ENCODE results near the gene ROBO1. TPM values are rescaled to one million over a fixed set of nuclear protein-coding genes. Genes with fewer than 3 reads are reported as not detected.
"Not testable (repeated sequence)": the region's sequence is repeated elsewhere in the genome, so short reads cannot be mapped to it uniquely, and the experiment has no call there.

Gene ROBO1
- total RNA-seq, 1 donor from 2014 or later: 169 TPM

GRCh38 chr3:78888635-78889034 is 879.2 kb downstream of the ROBO1 start:
- Mint-ChIP-seq H3K36me3 (peaks cover 6% of the 10 kb centered on the region), H3K27me3 (ENCODE audit: insufficient read depth, low read depth) (peaks cover 4% of the 10 kb centered on the region), H3K4me1 (peaks cover 11% of the 10 kb centered on the region), H3K4me3 (no peak overlapping the region), H3K27ac (no peak overlapping the region), H3K9me3 (peaks cover 4% of the 10 kb centered on the region)
- no peak overlapping the region for H3K4me2 ChIP-seq
- H3K4me1 ChIP-seq: peaks cover 41% of the 10 kb centered on the region
- no peak overlapping the region for H3K4me3 ChIP-seq
- H3K9me3 ChIP-seq (ENCODE audit: low read depth): no peaks in the 10 kb centered on the region
- H3K36me3 ChIP-seq: no peaks in the 10 kb centered on the region
- no peak for DNase-seq (ENCODE audit: low spot score)
- peaks cover 99% of the 10 kb centered on the region for H3K79me2 ChIP-seq (ENCODE audit: low read depth)
- H3K9ac ChIP-seq: no peak overlapping the region
- H3K27ac ChIP-seq: peak overlapping the region; percentile 34
- H4K20me1 ChIP-seq (ENCODE audit: low read depth): peaks cover 31% of the 10 kb centered on the region
- no peaks in the 10 kb centered on the region for H3K27me3 ChIP-seq
- no peak overlapping the region for H2AFZ ChIP-seq (replicated peaks)
- TF ChIP-seq, protein P1, sequence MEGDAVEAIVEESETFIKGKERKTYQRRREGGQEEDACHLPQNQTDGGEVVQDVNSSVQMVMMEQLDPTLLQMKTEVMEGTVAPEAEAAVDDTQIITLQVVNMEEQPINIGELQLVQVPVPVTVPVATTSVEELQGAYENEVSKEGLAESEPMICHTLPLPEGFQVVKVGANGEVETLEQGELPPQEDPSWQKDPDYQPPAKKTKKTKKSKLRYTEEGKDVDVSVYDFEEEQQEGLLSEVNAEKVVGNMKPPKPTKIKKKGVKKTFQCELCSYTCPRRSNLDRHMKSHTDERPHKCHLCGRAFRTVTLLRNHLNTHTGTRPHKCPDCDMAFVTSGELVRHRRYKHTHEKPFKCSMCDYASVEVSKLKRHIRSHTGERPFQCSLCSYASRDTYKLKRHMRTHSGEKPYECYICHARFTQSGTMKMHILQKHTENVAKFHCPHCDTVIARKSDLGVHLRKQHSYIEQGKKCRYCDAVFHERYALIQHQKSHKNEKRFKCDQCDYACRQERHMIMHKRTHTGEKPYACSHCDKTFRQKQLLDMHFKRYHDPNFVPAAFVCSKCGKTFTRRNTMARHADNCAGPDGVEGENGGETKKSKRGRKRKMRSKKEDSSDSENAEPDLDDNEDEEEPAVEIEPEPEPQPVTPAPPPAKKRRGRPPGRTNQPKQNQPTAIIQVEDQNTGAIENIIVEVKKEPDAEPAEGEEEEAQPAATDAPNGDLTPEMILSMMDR (IDR thresholded peaks at IDR 0.05): no peak
- TF ChIP-seq EZH2 (IDR thresholded peaks at IDR 0.05) (no peak), EZH2phosphoT487 (IDR thresholded peaks at IDR 0.05) (no peak)
- peaks cover 6% of the 10 kb centered on the region for H3F3A ChIP-seq (ENCODE audit: low read depth)

DNA sequence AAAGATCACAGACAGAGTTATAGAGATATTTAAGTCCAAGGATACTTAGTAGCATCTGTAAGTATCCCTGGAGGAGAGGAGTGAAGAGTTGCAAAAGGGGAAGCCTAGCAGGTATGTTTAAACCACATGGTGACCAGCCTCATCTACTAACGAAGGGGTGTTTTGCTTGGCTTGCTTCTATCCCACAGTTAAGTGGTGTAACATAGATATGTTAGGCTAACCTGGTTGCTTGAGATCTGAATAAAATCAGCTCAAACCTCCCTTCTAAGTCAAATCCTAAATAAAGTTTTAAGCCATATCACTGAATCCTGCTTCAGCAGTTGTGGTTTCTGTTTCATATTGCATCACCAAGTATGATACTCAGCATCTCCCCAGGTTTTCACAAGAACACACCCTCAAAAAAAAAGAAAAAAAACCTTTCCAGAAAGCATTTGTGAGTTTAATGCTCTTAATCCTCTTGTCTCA is 880.2 kb downstream of the ROBO1 start:
- Mint-ChIP-seq H3K27me3 (ENCODE audit: insufficient read depth, low read depth) (peaks cover 2% of the 10 kb centered on the region), H3K9me3 (no peaks in the 10 kb centered on the region), H3K4me1 (peaks cover 11% of the 10 kb centered on the region), H3K27ac (no peak overlapping the region), H3K4me3 (no peak overlapping the region), H3K36me3 (peaks cover 6% of the 10 kb centered on the region)
- no peaks in the 10 kb centered on the region for H3K9me3 ChIP-seq (ENCODE audit: low read depth)
- peaks cover 31% of the 10 kb centered on the region for H4K20me1 ChIP-seq (ENCODE audit: low read depth)
- H3K36me3 ChIP-seq: no peaks in the 10 kb centered on the region
- peak overlapping the region; percentile 34 for H3K27ac ChIP-seq
- H3K4me3 ChIP-seq: no peak overlapping the region
- no peak overlapping the region for H2AFZ ChIP-seq (replicated peaks)
- H3K4me2 ChIP-seq: peak overlapping the region; percentile 20
- peaks cover 6% of the 10 kb centered on the region for H3F3A ChIP-seq (ENCODE audit: low read depth)
- peaks cover 98% of the 10 kb centered on the region for H3K79me2 ChIP-seq (ENCODE audit: low read depth)
- H3K4me1 ChIP-seq: peaks cover 39% of the 10 kb centered on the region
- no peaks in the 10 kb centered on the region for H3K27me3 ChIP-seq
- DNase-seq (ENCODE audit: low spot score): no peak
- H3K9ac ChIP-seq: no peak overlapping the region
- TF ChIP-seq, protein P1 (IDR thresholded peaks at IDR 0.05): no peak
- no peak for TF ChIP-seq EZH2 (IDR thresholded peaks at IDR 0.05)
- TF ChIP-seq EZH2phosphoT487 (IDR thresholded peaks at IDR 0.05): no peak

DNA sequence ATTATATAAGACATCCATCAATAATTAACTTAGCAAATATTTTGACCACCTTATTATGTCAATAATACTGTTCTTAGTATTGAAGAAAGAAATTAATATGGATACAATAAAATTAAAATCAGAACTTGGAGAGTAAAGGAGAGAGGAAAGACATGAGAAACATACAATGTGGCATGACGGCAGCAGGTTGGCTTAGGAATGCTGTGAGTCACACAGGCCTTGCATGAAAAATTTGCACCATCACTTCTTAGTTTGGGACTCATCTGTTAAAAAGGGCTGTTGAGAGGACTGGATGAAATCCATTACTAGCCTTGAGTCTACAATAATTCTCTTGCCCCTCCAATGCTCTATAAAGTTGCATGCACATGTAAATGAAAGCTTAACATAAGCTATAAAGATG is 880.8 kb downstream of the ROBO1 start:
- Histone ChIP-seq H4K20me1 (ENCODE audit: low read depth) (peaks cover 31% of the 10 kb centered on the region), H3K27ac (no peak overlapping the region), H2AFZ (replicated peaks) (no peak overlapping the region), H3K4me2 (no peak overlapping the region), H3K27me3 (no peaks in the 10 kb centered on the region), H3K9me3 (ENCODE audit: low read depth) (no peaks in the 10 kb centered on the region), H3K4me1 (peaks cover 39% of the 10 kb centered on the region), H3K4me3 (no peak overlapping the region), H3K9ac (no peak overlapping the region), H3K79me2 (ENCODE audit: low read depth) (peaks cover 98% of the 10 kb centered on the region), H3F3A (ENCODE audit: low read depth) (peaks cover 6% of the 10 kb centered on the region), H3K36me3 (no peaks in the 10 kb centered on the region)
- no peaks in the 10 kb centered on the region for H3K9me3 Mint-ChIP-seq
- DNase-seq (ENCODE audit: low spot score): no peak
- H3K4me1 Mint-ChIP-seq: peaks cover 11% of the 10 kb centered on the region
- peaks cover 2% of the 10 kb centered on the region for H3K27me3 Mint-ChIP-seq (ENCODE audit: insufficient read depth, low read depth)
- H3K27ac Mint-ChIP-seq: no peak overlapping the region
- peaks cover 4% of the 10 kb centered on the region for H3K36me3 Mint-ChIP-seq
- TF ChIP-seq EZH2 (IDR thresholded peaks at IDR 0.05) (no peak), EZH2phosphoT487 (IDR thresholded peaks at IDR 0.05) (no peak)
- TF ChIP-seq, protein P1 (IDR thresholded peaks at IDR 0.05): no peak
- H3K4me3 Mint-ChIP-seq: no peak overlapping the region

GRCh38 chr3:78884567-78884966 is 883.2 kb downstream of the ROBO1 start:
- not testable (repeated sequence) for H3K9me3 ChIP-seq (ENCODE audit: low read depth); H3K9ac ChIP-seq; H3K9me3 Mint-ChIP-seq; H3K4me3 ChIP-seq; H3K27me3 Mint-ChIP-seq (ENCODE audit: insufficient read depth, low read depth); H3F3A ChIP-seq (ENCODE audit: low read depth); H3K4me2 ChIP-seq; H3K36me3 Mint-ChIP-seq; H3K27ac ChIP-seq; H3K27me3 ChIP-seq; H3K27ac Mint-ChIP-seq; H2AFZ ChIP-seq (replicated peaks); H3K36me3 ChIP-seq; DNase-seq (ENCODE audit: low spot score); H3K4me3 Mint-ChIP-seq
- peaks cover 39% of the 10 kb centered on the region for H4K20me1 ChIP-seq (ENCODE audit: low read depth)
- H3K4me1 ChIP-seq: peaks cover 44% of the 10 kb centered on the region
- H3K79me2 ChIP-seq (ENCODE audit: low read depth): peaks cover 98% of the 10 kb centered on the region
- H3K4me1 Mint-ChIP-seq: peaks cover 16% of the 10 kb centered on the region
